ENCODE results near the gene SPECC1L.

SPECC1L gene

GRCh38 chr22:24422102-24422665, 151.6 kb downstream of the SPECC1L start:
- no peak for DNase-seq (ENCODE audit: low read depth in 1 of 2, low spot score in 1 of 2)
- no peaks in the 10 kb centered on the region for H3K27me3 ChIP-seq (ENCODE audit: insufficient read depth, poor library complexity, severe bottlenecking)
- TF ChIP-seq SPI1 (IDR thresholded peaks at IDR 0.05; ENCODE audit: borderline replicate concordance, low read depth) (no peak), POLR2AphosphoS5 (IDR thresholded peaks at IDR 0.05; ENCODE audit: low read depth) (no peak)
- TF ChIP-seq, protein P1, sequence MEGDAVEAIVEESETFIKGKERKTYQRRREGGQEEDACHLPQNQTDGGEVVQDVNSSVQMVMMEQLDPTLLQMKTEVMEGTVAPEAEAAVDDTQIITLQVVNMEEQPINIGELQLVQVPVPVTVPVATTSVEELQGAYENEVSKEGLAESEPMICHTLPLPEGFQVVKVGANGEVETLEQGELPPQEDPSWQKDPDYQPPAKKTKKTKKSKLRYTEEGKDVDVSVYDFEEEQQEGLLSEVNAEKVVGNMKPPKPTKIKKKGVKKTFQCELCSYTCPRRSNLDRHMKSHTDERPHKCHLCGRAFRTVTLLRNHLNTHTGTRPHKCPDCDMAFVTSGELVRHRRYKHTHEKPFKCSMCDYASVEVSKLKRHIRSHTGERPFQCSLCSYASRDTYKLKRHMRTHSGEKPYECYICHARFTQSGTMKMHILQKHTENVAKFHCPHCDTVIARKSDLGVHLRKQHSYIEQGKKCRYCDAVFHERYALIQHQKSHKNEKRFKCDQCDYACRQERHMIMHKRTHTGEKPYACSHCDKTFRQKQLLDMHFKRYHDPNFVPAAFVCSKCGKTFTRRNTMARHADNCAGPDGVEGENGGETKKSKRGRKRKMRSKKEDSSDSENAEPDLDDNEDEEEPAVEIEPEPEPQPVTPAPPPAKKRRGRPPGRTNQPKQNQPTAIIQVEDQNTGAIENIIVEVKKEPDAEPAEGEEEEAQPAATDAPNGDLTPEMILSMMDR (IDR thresholded peaks at IDR 0.05; ENCODE audit: insufficient read depth, low read length): no peak
- H3K4me3 ChIP-seq (replicated peaks; ENCODE audit: insufficient read depth, low read length): no peak overlapping the region
- no peak overlapping the region for H3K27ac ChIP-seq (replicated peaks)

GRCh38 chr22:24423519-24424000, 152.9 kb downstream of the SPECC1L start:
- H3K4me3 ChIP-seq (replicated peaks; ENCODE audit: insufficient read depth, low read length): peak overlapping the region; percentile 68
- H3K27ac ChIP-seq (replicated peaks): no peak overlapping the region
- H3K27me3 ChIP-seq (ENCODE audit: insufficient read depth, poor library complexity, severe bottlenecking): no peaks in the 10 kb centered on the region
- peak; percentile 46 to 50 for DNase-seq (ENCODE audit: low read depth in 1 of 2, low spot score in 1 of 2)
- TF ChIP-seq, protein P1 (IDR thresholded peaks at IDR 0.05; ENCODE audit: insufficient read depth, low read length): peak; percentile 18
- TF ChIP-seq GABPA (IDR thresholded peaks at IDR 0.05; ENCODE audit: low read depth): no peak

- Histone ChIP-seq H3K4me3 (replicated peaks; ENCODE audit: insufficient read depth, low read length) (peak overlapping the region; percentile 68), H3K27ac (replicated peaks) (no peak overlapping the region), H3K27me3 (ENCODE audit: insufficient read depth, poor library complexity, severe bottlenecking) (no peaks in the 10 kb centered on the region)
- TF ChIP-seq REST (IDR thresholded peaks at IDR 0.05; ENCODE audit: insufficient replicate concordance, low read depth): no peak
- TF ChIP-seq, protein P1 (IDR thresholded peaks at IDR 0.05; ENCODE audit: insufficient read depth, low read length): no peak
- TF ChIP-seq GABPA (IDR thresholded peaks at IDR 0.05; ENCODE audit: low read depth): no peak
- no peak for TF ChIP-seq SPI1 (IDR thresholded peaks at IDR 0.05; ENCODE audit: borderline replicate concordance, low read depth)
- TF ChIP-seq POLR2AphosphoS5 (IDR thresholded peaks at IDR 0.05; ENCODE audit: low read depth): no peak
- DNase-seq (ENCODE audit: low read depth in 1 of 2, low spot score in 1 of 2): peak; percentile 16 to 44
These were observed 153.6 kb downstream of the SPECC1L start for GRCh38 chr22:24424001-24424900.

DNA sequence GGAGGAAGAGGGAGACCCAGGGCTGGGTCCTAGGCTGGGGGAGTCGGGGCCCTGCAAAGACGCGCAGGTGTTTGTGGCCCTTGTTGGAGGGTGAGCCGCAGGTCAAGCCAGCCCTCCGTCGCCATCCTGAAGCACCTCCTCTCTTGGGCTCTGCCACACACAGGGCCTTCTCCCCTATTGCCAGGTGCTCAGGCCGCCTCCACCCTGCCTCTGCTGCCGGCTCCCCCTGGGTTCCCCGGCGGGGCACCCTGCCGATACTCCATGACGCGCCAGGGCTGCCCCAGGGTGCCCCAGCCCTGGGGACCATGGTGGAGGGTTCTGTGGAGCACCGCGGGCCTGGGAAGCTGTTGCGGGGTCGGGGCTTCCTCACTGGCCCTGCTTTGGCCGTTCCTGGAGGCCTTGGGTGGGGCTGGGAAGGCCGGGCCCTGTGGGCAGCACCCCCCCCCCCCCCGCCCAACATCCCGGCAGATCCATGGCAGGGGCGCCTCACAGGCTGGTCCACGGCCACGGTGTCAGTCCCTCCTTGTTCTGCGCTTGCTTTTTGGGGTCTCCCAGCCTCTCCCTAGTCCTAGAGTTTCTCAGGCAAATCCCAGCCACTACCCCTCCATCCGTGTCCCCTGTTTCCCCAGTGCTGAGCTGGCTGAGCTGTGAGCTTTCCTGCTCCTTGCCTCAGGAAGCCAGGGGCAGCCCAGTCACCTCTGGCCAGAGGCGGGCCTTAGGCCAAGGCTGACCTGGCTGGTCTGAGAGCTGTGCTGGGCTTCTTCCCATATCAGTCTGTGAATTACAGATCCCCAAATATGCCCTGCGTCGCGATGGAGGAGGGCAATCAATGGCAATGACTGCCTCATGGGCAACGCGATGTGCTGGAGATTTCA, 154.5 kb downstream of the SPECC1L start:
- Histone ChIP-seq H3K4me3 (replicated peaks; ENCODE audit: insufficient read depth, low read length) (peak overlapping the region; percentile 68; the same call in 1 of the 2 replicates), H3K27ac (replicated peaks) (no peak overlapping the region), H3K27me3 (ENCODE audit: insufficient read depth, poor library complexity, severe bottlenecking) (no peaks in the 10 kb centered on the region)
- no peak for TF ChIP-seq REST (IDR thresholded peaks at IDR 0.05; ENCODE audit: insufficient replicate concordance, low read depth)
- TF ChIP-seq, protein P1 (IDR thresholded peaks at IDR 0.05; ENCODE audit: insufficient read depth, low read length): no peak
- TF ChIP-seq POLR2AphosphoS5 (IDR thresholded peaks at IDR 0.05; ENCODE audit: low read depth): no peak
- TF ChIP-seq GABPA (IDR thresholded peaks at IDR 0.05; ENCODE audit: low read depth): no peak
- TF ChIP-seq SPI1 (IDR thresholded peaks at IDR 0.05; ENCODE audit: borderline replicate concordance, low read depth): no peak
- DNase-seq (ENCODE audit: low read depth in 1 of 2, low spot score in 1 of 2): no peak
